Stimulated activated CD8-positive, alpha-beta memory T cell treated with anti-CD3 and anti-CD28 coated beads, Interleukin-15, amount 100 ng/mL, for 48 hours (primary cell): ENCODE results near the gene TSKS.

Experiments used
- DNase-seq, 2 donors: peaks; one replicate each; pipeline ENCODE4 v3.0.0-alpha.2; 2020; ENCODE audit warnings: low read depth in 2 of 2

Gene TSKS

GRCh38 chr19:49793561-49793840 lies 30.4 kb upstream of the TSKS start:
- DNase-seq = peak in 1 of 2 donors; percentile 16

GRCh38 chr19:49792829-49793560 lies 29.9 kb upstream of the TSKS start:
- DNase-seq = no peak

DNA sequence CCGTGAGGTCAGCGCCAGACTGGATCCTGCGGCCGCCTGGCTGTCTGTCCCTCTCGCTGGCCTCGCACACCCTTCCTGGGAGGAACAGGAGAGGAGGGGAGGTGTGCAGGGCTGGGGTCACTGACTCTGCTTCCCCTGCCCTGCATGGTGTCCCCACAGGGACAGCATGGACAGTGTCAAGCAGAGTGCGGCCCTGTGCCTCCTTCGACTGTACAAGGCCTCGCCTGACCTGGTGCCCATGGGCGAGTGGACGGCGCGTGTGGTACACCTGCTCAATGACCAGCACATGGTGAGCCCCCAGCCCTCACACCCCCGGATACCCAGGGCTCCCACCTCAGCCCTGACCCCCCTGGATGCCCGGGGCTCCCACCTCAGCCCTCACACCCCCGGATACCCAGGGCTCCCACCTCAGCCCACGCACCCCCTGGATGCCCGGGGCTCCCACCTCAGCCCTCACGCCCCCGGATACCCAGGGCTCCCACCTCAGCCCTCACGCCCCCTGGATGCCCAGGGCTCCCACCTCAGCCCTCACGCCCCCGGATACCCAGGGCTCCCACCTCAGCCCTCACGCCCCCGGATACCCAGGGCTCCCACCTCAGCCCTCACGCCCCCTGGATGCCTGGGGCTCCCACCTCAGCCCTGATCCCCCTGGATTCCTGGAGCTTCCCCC lies 28.8 kb upstream of the TSKS start:
- DNase-seq = no peak

DNA sequence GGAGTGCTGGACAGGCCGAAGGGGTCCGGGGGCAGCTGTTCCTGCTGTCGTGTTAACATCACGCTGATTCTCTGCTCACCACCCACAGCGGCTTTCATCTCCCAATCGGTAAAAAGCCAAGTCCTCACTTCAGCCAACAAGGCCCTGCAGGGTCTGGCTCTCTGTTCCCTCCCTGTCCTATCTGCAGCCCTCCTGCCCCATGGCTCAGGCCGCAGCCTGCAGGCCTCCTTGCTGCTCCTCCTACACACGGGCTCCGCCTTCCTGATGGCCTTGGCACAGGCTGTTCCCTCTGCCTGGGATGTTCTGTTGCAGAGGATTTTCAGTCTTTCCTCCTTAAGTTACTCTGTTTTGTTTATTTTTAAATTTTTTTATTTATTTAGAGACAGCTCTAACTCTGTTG lies 27.8 kb upstream of the TSKS start:
- DNase-seq = no peak

GRCh38 chr19:49788857-49789256 lies 25.8 kb upstream of the TSKS start:
- no peak for DNase-seq

DNA sequence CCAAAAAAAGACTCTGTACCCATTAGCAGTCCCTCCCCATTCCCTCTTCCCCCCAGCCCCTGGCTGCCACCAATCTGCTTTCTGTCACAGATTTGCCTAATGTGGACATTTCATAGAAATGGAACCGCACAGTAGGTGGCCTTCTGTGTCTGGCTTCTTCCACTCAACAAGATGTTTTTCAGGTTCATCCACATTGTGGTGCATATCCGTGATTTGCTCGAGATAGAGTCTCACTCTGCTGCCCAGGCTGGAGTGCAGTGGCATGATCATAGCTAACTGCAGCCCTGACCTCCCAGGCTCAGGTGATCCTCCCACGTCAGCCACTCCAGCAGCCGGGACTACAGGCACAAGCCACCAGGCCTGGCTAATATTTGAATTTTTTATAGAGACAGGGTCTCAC lies 24.6 kb upstream of the TSKS start:
- no peak for DNase-seq

- no peak for DNase-seq
Measured at GRCh38 chr19:49786376-49786820, 23.3 kb upstream of the TSKS start.

DNA sequence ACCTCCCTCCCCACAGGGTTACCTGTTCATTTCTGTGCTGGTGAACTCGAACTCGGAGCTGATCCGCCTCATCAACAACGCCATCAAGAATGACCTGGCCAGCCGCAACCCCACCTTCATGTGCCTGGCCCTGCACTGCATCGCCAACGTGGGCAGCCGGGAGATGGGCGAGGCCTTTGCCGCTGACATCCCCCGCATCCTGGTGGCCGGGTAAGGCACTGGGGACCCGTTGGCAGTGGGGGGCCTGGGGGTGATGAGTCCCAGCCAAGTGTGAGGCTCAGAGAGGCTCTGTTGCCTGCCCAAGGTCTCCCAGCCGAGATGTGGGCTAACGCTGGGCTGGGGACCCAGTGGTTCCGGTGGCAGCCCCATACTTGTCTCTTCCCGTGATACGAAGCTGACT lies 19.4 kb upstream of the TSKS start:
- no peak for DNase-seq

DNA sequence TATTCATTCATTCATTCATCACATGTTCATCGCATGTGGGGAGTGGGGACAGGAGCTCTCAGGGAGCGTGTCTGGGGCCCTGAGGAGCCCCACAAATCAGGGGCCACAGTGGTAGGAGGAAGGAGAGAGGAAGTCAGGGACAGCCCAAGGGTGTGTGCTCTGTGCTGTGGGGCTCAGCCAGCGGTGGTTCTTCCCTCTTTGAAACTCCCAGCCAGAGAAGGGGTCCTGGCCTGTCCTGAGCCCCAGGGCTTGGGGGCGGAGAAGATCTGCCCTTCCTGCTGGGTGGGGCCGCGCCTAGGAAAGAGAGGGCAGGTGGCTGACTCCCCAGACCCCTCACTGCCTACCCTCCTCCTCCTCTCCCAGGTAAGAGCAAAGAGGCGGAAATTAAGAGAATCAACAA lies 18.3 kb upstream of the TSKS start:
- DNase-seq = no peak

GRCh38 chr19:49780861-49781260 lies 17.8 kb upstream of the TSKS start:
- DNase-seq = no peak

DNA sequence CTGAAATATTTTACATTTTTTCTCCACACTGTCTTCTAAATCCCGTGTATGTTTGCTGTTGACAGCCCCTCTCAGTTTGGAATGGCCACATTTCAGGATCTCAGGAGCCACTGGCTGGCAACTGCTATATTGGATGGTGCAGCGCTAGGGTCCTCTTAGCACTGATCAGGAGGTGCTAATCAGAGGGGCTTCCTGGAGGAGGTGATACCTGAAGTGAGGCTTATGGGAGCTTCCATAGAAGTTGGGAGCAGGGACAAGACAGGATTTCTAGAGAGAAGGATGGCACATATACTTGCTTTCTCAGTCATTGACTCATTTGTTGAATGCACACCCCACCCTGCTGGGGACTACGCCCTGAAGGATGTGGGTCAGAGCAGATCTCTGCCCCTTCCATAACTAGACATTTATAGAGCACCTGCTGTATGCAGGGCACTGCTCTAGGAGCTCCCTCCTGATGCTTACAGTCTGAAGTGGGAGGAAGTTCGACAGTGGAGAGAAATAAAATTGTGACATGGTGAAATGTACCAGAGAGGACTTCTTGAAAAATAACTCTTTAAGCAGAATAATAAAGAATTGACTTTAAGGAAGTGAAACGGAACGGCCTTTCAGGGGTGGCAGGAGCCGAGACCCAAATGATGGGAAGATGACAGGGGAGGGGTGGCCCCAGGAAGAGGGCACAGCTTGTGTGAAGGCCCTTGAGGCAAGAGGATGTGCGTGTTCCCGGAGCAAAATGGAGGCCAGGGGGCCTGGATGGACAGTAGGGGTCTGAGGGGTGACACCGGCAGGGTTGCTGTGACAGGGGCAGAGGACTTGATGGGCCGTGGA lies 16.8 kb upstream of the TSKS start:
- no peak for DNase-seq

DNA sequence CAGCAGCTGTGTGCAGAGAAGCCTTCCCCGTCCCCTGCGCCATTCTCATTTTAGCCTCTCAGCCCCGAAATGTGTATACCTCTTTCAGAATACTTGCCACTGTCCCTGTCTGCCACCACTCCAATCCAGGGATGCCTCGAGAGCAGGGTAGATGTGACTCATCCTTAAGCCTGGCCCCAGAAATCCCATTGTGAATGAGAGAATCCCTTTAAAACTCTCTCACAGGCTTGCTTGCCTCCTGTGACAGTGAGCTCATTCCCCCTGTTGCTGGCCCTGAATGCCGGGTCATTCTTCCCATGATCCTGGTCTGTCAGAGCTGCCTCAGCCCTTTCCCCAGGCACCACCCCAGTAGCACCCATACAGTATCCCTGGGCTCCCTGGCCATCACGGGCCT lies 13.3 kb upstream of the TSKS start:
- no peak for DNase-seq

DNA sequence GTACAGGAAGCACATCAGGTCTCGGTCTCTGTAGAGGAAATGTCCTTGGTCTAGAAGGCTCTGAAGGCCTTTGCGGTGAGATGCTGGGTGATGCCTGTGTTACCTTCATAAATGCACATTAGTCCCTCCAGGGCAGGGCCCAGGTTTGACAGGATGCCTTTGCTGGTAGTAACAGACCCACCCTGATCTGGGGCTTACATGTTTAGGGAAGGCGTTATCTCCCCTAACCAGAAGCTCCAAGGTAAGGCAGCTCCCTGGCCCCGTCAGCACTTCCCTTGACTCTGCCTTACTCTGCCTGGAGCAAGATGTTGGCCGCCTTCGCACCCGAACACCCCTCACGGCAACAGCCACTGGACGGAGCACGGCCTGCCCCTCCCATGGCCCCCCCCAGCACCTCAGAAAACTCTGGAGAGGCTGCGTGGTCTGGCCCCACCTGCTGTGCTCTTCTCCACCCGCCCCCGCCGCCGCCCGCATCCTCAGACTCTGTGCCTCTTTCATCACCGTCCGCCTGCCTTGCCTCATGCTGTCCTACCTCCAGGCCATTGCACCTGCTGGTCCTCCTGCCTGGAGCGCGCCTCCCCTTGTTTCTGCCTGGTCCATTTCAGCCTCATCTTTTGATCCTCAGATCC lies 12.8 kb upstream of the TSKS start:
- DNase-seq = no peak

DNA sequence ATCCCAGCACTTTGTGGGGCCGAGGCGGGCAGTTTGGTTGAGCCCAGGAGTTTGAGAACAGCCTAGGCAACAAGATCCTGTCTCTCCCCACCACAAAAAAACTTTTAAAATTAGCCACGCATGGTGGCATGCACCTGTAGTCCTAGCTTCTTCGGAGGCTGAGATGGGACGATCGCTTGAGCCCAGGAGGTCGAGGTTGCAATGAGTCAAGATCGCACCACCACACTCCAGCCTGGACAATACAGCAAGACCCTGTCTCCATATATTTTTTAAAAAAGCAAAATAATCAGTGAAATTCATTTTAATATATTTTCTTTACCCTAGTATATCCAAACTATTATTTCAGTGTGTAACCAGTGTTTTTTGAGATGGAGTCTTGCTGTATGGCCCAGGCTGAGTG lies 11.9 kb upstream of the TSKS start:
- no peak for DNase-seq

- DNase-seq = no peak
Measured at GRCh38 chr19:49773663-49774350, 10.7 kb upstream of the TSKS start.

DNA sequence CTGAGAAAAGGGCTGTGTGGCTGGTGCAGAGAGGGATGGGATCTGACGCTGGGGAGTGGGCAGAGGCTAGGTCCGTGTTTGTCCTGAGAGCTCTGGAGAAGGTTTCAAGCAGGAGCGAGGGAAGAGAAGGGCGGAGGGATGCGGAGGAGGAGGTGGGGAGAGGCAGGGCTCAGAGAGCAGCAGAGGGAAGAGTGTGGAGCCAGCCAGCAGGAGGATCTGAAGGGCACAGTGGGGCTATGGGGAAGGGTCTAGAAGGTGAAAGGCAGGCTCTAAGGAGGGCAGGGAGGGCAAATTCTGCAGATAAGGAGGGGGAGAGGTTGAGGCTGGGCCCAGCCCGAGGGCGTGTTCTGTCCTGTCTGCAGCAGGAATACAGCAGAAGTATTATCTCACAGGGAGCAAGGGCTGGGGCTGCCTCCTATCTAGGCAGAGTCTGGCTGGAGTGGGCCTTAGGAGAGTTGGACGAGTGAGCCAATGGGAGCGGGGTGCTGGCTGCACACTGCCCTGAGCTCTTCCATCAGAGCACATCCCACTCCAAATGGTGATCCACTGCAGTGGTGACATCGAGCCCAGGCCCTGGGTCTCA lies 9.8 kb upstream of the TSKS start:
- DNase-seq = no peak

DNA sequence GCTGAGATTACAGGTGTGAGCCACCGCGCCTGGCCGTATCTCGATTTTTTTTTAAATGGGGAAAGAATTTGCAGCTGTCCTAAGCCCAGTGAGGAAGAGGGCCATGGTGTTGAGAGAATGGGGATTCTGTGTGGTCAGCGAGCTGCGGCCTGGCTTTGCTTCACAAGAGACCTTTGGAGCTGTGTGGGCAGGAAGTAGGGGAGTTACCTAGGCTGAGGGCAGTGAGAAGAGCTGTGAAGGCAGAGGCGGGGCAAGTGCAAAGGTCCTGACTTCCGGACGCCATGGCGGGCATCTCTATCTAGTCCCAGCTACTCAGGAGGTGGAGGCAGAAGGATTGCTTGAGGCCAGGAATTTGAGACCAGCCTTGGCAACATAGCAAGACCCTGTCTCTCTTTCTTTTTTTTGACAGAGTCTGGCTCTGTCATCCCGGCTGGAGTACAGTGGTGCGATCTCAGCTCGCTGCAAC lies 8.6 kb upstream of the TSKS start:
- no peak for DNase-seq

- DNase-seq = no peak
Measured at GRCh38 chr19:49770529-49770928, 7.4 kb upstream of the TSKS start.

DNA sequence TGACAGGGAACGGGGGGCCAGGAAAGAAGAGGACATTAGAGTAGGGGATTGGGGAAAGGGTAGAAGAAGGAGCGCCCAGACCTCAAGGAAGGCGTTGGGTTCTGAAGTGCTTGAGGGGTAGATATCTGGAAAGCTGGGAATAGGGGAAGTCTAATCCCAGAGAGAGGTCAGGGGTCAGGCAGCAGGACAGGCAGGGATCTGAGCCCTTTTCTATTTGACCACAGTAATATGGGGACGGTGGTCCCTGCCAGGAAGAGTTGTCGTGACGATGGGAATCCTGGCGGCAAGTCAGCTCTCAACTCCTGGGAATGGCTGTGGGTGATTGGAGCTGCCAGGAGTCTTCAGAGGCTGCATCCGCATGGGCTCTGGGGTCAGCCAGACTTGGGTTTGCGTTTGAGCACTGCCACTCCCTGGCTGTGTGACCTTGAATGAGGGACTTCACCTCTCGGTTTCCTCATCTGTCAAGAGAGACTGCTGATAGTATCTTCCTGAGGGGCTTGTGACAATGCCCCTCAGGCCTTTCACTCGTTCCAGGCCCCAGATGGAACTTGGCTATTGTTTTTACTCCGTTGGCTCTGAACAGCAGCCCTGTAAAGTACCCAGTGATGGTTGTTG lies 5.0 kb upstream of the TSKS start:
- DNase-seq = no peak

GRCh38 chr19:49767381-49767780 lies 4.3 kb upstream of the TSKS start:
- no peak for DNase-seq

- no peak for DNase-seq
Measured at GRCh38 chr19:49766930-49767299, 3.8 kb upstream of the TSKS start, which contains the start of gene AP2A1. AP2A1 (plus strand) TSS chr19:49767001; CDS start chr19:49767134, 133 bp downstream.
